Thyroid gland (tissue), 4 donors: ENCODE data around the gene NUTM2F. TPM values are rescaled to one million over a fixed set of nuclear protein-coding genes. Genes with fewer than 3 reads are reported as not detected.
A peak's percentile ranks its signal among the peaks of the same experiment; 100 is the strongest.
"Not testable (repeated sequence)": the region's sequence is repeated elsewhere in the genome, so short reads cannot be mapped to it uniquely, and the experiment has no call there.

Source experiments
- DNase-seq, 2 donors: peaks; one replicate each; pipeline ENCODE4 v3.0.0-alpha.2; 2019
- H3K27ac ChIP-seq, 3 donors: fragments of 200-600 bp; sonication (generic); 1 replicate in 2 of 3; 2 replicates in 1 of 3; pipeline ENCODE4 v1.5.1; 2016 to 2019; ENCODE audit warnings: mild to moderate bottlenecking in 1 of 3, moderate library complexity in 1 of 3
- H3K27me3 ChIP-seq: fragments of 200-600 bp; sonication (generic); one replicate; pipeline ENCODE4 v1.5.1; 2019
- H3K36me3 ChIP-seq, 2 donors: fragments of 200-600 bp; sonication (generic); one replicate each; pipeline ENCODE4 v1.5.1; 2016 to 2019
- H3K4me1 ChIP-seq, 2 donors: fragments of 200-600 bp; sonication (generic); one replicate each; pipeline ENCODE4 v1.5.1; 2017 to 2019
- H3K4me3 ChIP-seq, 3 donors: fragments of 200-600 bp; sonication (generic); replicated peaks in 1 of 3; 1 replicate in 2 of 3; 2 replicates in 1 of 3; pipeline ENCODE4 v1.5.1; 2016; ENCODE audit warnings: mild to moderate bottlenecking in 1 of 3
- H3K9me3 ChIP-seq: fragments of 200-600 bp; sonication (generic); one replicate; pipeline ENCODE4 v1.5.1; 2017
- POLR2A ChIP-seq, 2 donors: fragments of 450-650 bp; IDR thresholded peaks; one replicate each; pipeline ENCODE4 v1.6.1; 2017; ENCODE audit warnings: antibody characterized with exemption in 2 of 2, mild to moderate bottlenecking in 2 of 2, moderate library complexity in 1 of 2
- WGBS, 2 donors: methylation state at CpG; one replicate each; pipeline ENCODE4 v1.1.5; 2017; 5-methylcytosine and 5-hydroxymethylcytosine counted together
- intact Hi-C: fragments of 100-400 bp; cut with DNase I; formaldehyde crosslinking; loops from one replicate; pipeline ENCODE4 v1.15.1; 2023
- total RNA-seq, 4 donors: library from RNA; depleted of rRNA; stranded (reverse); fragments of >200 nt; gene quantifications; one replicate each; pipeline ENCODE4 v1.2.3, GENCODE V29; 2016

The NUTM2F gene, protein sequence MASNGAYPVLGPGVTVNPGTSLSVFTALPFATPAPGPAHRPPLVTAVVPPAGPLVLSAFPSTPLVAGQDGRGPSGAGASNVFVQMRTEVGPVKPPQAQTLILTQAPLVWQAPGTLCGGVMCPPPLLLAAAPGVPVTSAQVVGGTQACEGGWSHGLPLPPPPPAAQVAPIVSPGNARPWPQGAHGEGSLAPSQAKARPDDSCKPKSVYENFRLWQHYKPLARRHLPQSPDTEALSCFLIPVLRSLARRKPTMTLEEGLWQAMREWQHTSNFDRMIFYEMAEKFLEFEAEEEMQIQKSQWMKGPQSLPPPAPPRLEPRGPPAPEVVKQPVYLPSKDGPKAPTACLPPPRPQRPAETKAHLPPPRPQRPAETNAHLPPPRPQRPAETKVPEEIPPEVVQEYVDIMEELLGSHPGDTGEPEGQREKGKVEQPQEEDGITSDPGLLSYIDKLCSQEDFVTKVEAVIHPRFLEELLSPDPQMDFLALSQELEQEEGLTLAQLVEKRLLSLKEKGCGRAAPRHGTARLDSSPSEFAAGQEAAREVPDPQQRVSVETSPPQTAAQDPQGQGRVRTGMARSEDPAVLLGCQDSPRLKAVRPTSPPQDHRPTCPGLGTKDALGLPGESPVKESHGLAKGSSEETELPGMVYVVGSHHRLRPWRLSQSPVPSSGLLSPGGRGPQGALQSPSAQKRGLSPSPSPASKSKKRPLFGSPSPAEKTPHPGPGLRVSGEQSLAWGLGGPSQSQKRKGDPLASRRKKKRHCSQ
- total RNA-seq: not detected

DNA sequence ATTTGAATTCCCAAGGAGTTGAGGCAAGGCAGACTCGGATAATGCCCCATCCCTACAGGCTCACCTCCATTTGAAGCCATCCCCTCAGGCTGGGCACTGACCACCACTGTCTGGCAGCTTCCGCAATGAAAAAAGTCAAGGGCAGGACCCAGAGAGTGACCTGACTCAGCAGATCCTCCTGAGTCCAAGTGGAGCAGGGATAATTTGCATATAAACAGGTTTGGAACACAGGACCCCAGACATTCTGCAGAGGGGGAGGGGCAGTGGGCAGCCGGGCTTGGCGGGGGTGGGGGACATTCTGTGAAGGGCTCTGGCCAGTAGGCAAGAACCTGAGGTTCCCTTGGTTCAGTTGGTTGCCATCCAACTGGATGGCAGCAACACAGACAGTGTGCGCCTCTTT lies at the start of gene NUTM2F:
Gene NUTM2F (minus strand): TSS at position 101 of the 400 bp plus-strand sequence. CDS start 21 bp downstream, at position 80.
- 75 to 80% methylated on average over 1 of the region's 5 CpGs for WGBS, 2 donors
- DNase-seq, H3K27ac ChIP-seq, H3K36me3 ChIP-seq, H3K4me3 ChIP-seq, H3K27me3 ChIP-seq, H3K9me3 ChIP-seq, H3K4me1 ChIP-seq, intact Hi-C loops: not testable (repeated sequence)

DNA sequence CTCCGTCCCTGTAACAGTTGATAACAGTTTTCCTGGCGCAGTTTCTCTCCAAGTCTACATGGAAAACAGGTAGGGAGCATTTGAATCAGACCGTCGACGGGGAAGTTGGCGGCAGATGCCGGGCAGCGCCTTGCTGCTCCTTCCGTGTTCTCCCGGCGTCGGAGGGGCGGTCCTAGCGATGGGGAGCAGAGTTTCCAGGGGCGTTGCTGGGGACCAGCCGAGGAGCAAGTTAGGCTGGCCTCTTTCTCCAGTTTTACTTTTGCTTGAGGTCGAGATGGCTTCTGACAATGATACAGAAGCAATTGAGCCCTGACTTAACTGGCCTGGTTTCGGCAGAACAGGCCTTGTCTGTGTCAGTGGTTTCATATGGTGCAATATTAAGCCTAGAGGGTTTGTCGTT lies 46.8 kb upstream of the NUTM2F start:
- 0 to 3% methylated on average over 5 to 13 of the region's 19 CpGs for WGBS, 2 donors
- H3K27ac ChIP-seq, intact Hi-C loops, DNase-seq, H3K27me3 ChIP-seq, H3K9me3 ChIP-seq, H3K36me3 ChIP-seq, H3K4me1 ChIP-seq: not testable (repeated sequence)
- H3K4me3 ChIP-seq: peak overlapping the region in 1 of 3 donors; percentile 36

DNA sequence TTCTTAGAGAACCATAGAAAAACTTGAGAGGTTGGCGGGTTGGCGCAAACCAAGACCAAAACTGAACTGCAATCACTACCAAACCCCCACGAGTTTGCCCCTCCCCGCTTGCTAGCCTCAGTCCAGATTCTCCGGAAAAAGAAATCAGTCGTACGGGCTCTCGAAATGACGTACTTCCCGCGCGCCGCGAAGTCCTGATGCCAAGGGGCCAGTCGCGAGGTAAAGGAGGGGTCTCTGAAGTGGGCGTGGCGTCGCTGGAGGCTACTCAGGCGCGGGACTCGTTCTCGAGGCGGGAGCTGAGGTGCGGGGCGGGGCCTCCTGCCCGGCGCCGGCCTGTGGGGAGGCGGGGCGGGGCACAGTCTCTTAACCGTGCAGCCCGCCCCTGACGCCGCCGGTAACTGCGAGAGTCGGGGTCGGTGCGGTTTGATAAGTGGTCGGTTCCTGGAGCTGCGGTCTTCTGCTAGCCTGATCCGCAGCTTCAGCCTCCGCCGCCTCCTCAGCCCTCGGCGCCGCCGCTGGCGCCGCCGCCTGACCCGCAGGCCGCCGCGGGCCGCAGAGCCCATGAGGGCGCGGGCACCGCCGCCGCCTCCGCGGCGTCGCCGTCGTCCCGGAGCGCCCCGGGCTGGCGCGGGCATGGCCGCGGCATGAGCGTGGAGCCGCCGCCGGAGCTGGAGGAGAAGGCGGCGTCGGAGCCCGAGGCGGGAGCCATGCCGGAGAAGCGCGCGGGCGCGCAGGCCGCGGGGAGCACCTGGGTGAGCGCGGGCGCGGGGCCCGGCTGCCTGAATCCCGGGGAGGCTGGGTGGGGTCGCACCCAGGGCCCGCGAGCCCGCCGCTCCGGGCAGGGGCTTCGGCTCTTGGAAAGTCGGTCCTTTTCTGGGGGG lies 46.0 kb upstream of the NUTM2F start:
- Histone ChIP-seq H3K27ac (peak overlapping the region; percentile 41 to 59 (median 56)), H3K4me3 (peak overlapping the region in 2 of 3 donors; percentile 36 to 51)
- H3K9me3 ChIP-seq, H3K27me3 ChIP-seq, H3K36me3 ChIP-seq, intact Hi-C loops, H3K4me1 ChIP-seq: not testable (repeated sequence)
- peak in 1 of 2 donors; percentile 86 for TF ChIP-seq POLR2A (IDR thresholded peaks at IDR 0.05)
- peak; percentile 92 to 93 for DNase-seq
- 0 to 1% methylated on average over 11 to 24 of the region's 106 CpGs for WGBS, 2 donors

DNA sequence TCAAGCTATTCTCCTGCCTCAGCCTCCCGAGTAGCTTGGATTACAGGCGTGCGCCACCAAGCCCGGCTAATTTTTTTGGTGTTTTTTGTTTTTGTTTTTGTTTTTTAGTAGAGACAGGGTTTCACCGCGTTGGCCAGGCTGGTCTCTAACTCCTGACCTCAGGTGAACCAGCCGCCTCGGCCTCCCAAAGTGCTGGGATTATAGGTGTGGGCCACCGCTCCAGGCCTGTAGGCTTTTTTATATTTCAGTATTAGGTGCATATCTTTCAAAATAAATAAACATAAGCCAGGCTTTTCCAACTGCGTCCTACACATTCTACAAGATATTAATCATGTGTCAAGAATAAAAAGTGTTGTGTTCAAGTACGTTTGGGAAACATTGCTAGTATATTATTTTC lies 45.3 kb upstream of the NUTM2F start:
- H3K36me3 ChIP-seq, intact Hi-C loops, DNase-seq, H3K27me3 ChIP-seq, H3K9me3 ChIP-seq, H3K4me1 ChIP-seq: not testable (repeated sequence)
- WGBS, 2 donors: 38 to 45% methylated on average over 7 of the region's 11 CpGs
- peak overlapping the region; percentile 41 to 59 (median 56) for H3K27ac ChIP-seq
- H3K4me3 ChIP-seq: peak overlapping the region in 2 of 3 donors; percentile 36 to 51

DNA sequence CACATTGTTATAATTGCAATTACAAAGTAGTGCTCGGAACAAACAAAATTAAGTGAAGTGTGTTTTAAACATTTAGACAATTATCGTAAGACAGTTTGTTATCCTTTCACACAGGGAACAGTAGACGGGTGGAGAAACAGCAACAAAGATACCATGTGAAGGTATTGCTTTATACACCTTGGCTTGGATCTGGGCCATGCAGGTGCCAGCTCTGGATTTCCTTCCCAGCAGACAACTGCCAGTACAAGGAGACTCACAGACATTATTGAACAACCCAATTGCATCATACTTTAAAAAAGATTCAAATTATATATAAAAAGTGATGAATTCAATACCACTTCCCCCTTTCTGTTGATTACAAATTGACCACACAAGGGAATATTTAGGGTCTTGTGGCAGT lies 41.8 kb upstream of the NUTM2F start:
- H3K36me3 ChIP-seq, H3K4me1 ChIP-seq, H3K9me3 ChIP-seq, H3K27me3 ChIP-seq, DNase-seq, H3K27ac ChIP-seq, H3K4me3 ChIP-seq, intact Hi-C loops: not testable (repeated sequence)
- WGBS, 2 donors: 81 to 87% methylated on average over 3 of the region's 3 CpGs

DNA sequence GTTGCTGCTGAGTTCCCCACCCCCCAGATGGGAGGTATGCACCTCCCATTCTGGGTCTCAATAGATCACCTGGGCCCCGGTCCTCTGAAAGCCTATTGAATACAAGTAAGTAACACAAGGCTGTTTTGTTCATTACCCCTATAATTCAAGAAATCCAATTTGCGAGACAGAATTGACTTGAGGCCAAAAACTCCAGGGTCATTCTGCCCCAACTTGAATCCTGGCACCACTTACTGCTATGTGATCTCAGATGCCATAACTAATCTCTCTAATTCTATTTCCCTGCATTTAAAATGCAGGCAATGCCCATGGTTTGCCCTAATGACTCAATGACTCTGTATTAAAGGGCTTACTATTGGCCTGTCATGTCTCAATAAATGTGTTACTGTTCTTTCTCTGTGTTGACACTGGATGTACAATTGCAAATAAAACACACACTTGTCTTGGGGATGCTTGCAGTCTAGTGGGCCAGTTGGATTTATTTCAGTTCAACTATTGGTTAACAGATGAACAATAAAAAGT lies 35.7 kb upstream of the NUTM2F start:
- H3K9me3 ChIP-seq, DNase-seq, H3K36me3 ChIP-seq, H3K4me1 ChIP-seq, H3K27ac ChIP-seq, H3K27me3 ChIP-seq, H3K4me3 ChIP-seq, intact Hi-C loops: not testable (repeated sequence)
- WGBS, 2 donors: 83 to 100% methylated on average over 1 of the region's 2 CpGs

DNA sequence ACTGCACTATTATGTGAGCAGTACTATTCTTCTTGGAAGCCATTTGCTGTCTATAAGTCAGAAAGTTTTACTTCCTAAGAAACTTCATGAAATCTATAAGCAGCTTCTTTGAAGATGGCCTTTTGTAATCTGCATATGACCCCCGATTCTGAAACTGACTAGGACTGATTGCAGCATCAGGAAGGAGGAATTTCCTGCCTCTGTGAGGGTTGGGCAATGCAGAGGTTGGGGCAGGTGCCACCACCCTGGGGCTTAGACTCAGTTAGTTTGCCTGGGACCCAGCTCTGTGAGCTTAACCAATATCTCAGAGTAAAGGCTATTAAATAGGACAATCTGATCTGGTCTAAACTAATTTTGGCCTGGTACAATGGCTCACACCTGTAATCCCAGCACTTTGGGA lies 28.7 kb upstream of the NUTM2F start:
- H3K4me3 ChIP-seq, intact Hi-C loops, H3K27ac ChIP-seq, H3K27me3 ChIP-seq, H3K36me3 ChIP-seq, DNase-seq, H3K9me3 ChIP-seq, H3K4me1 ChIP-seq: not testable (repeated sequence)
- no CpG with 5 or more reads among the region's 1 CpG for WGBS, 2 donors

DNA sequence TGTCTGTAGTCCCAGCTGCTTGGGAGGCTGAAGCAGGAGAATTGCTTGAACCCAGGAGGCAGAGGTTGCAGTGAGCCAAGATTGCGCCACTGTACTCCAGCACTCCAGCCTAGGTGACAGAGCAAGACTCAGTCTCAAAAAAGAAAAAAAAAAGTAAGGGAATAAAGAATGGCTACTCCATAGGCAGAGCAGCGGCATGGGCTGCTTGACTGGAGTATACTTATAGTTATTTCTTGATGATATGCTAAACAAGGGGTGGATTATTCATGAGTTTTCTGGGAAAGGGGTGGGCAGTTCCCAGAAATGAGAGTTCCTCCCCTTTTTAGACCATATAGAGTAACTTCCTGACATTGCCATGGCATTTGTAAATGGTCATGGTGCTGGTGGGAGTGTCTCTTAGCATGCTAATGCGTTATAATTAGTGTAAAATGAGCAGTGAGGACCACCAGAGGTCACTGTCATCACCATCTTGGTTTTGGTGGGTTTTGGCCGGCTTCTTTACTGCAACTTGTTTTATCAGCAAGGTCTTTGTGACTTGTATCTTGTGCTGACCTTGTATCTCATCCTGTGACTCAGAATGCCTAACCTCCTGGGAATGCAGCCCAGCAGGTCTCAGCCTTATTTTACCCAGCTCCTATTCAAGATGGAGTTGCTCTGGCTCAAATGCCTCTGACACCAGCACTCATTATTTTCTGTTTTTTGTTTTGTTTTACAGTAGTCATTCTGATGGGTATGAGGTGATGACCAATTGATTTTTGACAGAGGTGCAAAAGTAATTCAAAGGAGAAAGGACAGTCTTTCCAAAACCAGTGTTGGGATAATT lies 23.7 kb upstream of the NUTM2F start:
- H3K27ac ChIP-seq, H3K9me3 ChIP-seq, DNase-seq, intact Hi-C loops, H3K36me3 ChIP-seq, H3K4me1 ChIP-seq, H3K4me3 ChIP-seq, H3K27me3 ChIP-seq: not testable (repeated sequence)
- 83% methylated on average over 2 of the region's 4 CpGs; no CpG with 5 or more reads in 1 of the 2 donors for WGBS, 2 donors

DNA sequence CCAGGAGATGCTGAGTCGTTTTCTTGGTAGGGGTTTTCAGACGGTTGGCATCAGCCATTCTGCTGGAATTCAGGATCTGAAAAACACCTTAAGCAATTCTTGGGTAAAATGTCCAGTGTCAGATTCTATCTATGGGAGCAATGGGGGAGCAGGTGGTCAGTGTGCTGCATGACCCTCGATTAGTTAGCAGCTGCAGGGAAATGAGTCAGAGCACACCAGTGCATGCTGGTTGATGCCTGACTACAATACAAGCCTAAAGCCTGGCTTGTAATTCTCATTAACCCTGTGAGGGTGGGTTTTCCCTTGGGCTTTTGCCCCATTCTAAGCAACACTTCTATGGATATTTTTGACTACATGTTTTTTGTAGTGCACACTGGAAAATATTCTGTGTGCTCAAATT lies 20.3 kb upstream of the NUTM2F start:
- H3K9me3 ChIP-seq, H3K36me3 ChIP-seq, H3K4me3 ChIP-seq, intact Hi-C loops, H3K4me1 ChIP-seq, H3K27ac ChIP-seq, DNase-seq, H3K27me3 ChIP-seq: not testable (repeated sequence)
- WGBS, 2 donors: no CpG with 5 or more reads among the region's 3 CpGs

DNA sequence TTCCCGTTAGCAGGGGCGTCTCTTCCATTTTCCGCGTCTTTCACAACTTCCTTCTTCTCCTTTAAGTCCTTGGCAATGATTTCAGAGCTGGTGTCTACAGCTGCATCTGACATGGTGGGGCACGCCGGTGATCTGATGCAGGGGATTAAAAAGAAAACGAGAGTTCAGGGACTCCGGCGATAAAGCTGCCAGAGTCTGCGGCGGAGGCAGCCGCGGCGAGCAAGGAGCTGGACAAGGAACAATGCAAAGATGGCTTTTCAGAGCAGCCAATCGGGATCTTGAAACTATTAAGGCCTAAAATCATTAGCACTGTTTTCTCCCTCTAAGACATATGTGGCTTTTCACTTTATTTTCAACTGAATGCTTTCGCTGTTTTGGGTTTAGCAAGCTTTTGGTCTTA lies 19.0 kb upstream of the NUTM2F start:
- intact Hi-C loops, H3K27me3 ChIP-seq, H3K36me3 ChIP-seq, H3K4me3 ChIP-seq, H3K4me1 ChIP-seq, H3K27ac ChIP-seq, H3K9me3 ChIP-seq, DNase-seq: not testable (repeated sequence)
- 92 to 95% methylated on average over 16 of the region's 16 CpGs for WGBS, 2 donors

DNA sequence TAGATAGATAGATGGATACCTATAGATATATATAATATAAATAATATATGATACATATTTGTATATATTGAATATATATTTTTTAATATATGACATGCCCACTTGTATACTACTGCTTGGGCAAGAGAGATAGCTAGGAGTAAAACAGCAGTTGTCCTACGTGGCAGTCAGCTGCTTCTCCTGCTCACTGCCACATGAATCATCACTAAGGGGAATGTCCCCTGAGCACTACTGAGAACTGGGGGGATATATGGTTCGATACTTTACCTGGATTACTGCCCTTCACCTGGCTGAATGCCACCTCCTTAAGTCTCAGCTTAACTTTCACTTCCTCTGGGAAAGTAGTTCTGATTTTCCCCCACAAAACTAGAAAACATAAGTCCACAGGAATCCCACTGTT lies 13.3 kb upstream of the NUTM2F start:
- H3K9me3 ChIP-seq, H3K4me3 ChIP-seq, DNase-seq, H3K27me3 ChIP-seq, H3K4me1 ChIP-seq, intact Hi-C loops, H3K36me3 ChIP-seq, H3K27ac ChIP-seq: not testable (repeated sequence)
- WGBS, 2 donors: 85% methylated on average over 2 of the region's 2 CpGs; no CpG with 5 or more reads in 1 of the 2 donors
